Measurements from ENCODE around the gene ADPRHL1.

DNA sequence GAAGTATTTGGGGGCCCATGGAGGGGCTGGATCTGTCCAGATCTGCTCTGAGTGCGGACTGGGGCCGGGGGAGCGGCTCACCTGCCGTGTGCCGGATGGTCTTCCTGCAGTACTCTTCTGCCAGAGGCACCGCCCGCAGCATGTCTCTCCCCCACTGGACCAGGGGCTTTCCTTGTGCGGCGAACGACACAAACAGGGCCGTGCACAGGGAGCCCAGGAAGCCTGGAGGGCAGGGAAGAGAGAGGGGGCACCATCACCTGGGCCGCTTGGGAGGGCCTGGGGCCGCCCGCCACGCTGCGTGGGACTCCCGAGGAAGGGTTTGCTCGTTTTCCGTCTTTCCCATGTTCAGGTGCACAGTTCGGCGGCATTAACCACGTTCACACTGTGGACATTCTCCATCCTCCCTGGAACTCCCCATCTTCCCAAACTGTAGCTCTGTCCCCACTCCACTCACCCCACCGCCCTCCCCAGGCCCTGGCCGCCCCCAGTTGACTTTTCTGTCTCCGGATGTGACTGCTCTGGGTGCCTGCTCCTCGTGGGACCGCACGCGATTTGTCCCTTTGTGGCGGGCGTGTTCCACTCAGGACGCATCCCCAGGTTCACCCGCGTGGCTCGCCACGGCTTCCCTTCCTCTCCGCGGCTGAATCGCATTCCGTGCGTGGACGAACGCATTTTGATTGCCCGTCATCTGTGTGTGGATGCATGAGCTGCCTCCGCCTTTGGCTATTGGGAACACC, 24.2 kb downstream of the ADPRHL1 start:
- TF ChIP-seq CTCF (IDR thresholded peaks at IDR 0.05; ENCODE audit: low read depth, low read length) (no peak), MYC (IDR thresholded peaks at IDR 0.05; ENCODE audit: low read depth, low read length) (no peak), POLR2A (IDR thresholded peaks at IDR 0.05; ENCODE audit: extremely low read depth, insufficient read length) (no peak)
- TF ChIP-seq, protein P1, sequence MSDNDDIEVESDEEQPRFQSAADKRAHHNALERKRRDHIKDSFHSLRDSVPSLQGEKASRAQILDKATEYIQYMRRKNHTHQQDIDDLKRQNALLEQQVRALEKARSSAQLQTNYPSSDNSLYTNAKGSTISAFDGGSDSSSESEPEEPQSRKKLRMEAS (IDR thresholded peaks at IDR 0.05; ENCODE audit: low read depth, low read length): no peak

All from NB4 (cell line).